IPS-18c (cell line): Measurements from ENCODE around the gene KCNF1.

ENCODE experiments used
- H3K4me3 ChIP-seq: 2 replicates; pipeline ENCODE4 v1.7.0; 2013; ENCODE audit warnings: low read depth, mild to moderate bottlenecking, low read length, moderate library complexity; ENCODE audit not compliant: insufficient read depth
- H3K9me3 ChIP-seq: one replicate; pipeline ENCODE4 v1.6.1; 2013; ENCODE audit warnings: mild to moderate bottlenecking, low read length, moderate library complexity; ENCODE audit not compliant: control insufficient read depth, insufficient read depth

The KCNF1 gene

DNA sequence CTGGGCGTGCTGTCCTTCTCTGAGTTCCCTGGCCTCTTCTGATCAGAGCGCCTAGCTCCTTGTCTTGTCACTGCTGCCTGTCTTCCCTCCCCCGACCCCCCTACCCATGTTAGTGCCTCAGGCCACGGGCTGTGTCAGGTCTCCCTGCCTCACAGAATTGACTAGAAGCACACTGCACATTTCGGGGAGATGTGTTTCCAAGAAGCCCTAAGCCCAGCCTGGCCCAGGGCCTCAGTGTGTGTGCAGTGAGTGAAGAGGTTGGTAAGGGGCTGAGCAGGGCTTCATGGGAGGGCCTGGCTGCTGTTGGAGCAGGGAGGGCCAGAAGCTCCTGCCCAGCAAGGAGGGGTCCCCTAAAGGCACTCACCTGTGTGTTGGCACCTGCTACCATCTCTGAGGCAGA is 13.1 kb downstream of the KCNF1 start:
- Histone ChIP-seq H3K4me3 (no peak overlapping the region), H3K9me3 (no peaks in the 10 kb centered on the region)

DNA sequence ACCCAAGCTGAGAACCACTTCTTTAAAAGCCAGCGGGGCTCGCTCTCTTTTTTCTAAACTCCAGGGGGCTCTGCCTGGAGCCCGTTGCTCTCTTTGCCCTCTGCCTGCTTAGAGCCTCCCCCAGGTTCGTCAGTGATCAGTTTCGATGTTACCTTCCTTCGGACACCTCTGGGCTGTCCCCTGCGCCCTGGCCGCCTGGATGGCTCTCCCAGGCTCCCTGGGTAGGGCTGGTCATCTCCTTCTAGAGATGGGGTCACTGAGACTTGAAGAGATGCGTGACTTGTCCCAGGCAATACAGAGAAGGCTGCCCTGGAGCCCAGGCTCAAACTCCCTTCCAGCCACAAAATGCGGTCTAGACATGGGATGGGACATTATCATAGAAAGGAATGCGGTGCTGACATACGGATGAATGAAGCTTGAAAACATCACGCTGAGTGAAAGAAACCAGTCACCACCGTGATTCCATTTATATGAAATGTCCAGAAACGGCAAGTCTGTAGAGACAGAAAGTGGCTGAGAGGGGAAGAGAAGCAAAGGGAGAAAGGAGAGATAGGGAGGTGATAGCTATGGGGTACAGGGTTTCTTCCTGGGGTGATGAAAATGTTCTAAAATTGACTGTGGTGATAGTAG is 14.6 kb downstream of the KCNF1 start:
- Histone ChIP-seq H3K4me3 (no peak overlapping the region), H3K9me3 (no peaks in the 10 kb centered on the region)

DNA sequence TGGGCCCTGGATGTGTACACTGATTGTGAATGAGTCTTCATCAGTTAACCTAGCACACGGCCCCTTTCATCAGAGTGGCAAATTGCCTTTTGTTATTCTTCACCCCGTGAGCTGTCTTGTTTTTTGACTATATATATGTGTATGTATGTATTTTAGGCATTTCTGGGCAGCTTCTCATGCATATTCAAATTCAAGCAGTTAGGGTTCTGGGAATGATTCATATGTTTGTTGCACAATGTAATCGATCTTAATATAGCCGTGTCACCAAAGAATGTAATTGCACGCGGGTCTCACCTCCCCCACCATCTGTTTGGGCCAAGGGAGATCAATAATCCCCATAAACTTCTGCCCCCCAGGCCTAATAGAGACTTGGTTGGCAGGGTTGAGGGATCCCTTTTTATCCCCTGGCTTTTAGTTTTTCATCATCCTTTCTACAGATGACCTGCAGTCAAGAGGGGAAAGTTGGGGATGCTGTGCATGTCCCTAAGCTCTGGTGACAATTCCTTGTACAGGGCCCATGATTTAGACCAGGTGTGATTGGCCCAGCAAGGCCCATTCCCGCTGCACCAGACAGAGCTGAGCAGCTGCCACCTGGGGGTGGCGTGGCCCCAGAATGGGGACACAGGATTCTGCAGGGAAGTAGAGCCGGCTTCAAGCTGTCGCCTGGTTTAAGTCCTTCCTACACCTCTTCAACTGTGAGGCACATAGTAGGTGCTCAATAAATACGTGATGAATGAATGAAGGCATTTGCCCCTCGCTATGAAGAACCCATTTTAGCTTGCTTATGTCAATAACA is 19.2 kb downstream of the KCNF1 start:
- Histone ChIP-seq H3K4me3 (no peak overlapping the region), H3K9me3 (peaks cover 2% of the 10 kb centered on the region)

DNA sequence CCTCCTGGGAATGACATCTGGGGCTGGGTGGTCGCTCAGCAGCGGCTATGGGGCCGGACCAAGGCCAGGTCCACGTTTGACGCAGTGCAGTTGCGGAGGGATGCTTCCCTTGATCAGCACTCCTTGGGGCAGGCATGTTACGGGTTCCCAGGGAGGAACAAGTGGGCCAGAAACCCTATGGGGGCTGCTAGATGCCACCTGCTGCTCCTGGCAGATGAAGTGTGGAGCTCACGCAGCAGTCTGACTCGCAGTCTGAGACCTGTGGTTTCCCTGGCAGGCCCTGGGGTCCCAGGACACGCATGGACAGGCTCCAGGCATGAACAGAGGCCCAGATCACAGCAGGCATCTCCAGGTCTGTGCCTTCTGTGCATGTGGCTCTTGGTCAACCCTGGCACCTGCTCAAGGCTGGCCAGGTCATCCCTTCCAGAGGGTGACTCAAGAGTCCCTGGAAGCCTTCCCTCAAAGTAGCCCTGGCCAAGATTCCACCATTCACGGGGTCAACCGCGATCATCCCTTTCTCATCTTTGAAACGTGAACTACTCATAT is 20.0 kb downstream of the KCNF1 start:
- H3K4me3 ChIP-seq: no peak overlapping the region
- peaks cover 2% of the 10 kb centered on the region for H3K9me3 ChIP-seq

DNA sequence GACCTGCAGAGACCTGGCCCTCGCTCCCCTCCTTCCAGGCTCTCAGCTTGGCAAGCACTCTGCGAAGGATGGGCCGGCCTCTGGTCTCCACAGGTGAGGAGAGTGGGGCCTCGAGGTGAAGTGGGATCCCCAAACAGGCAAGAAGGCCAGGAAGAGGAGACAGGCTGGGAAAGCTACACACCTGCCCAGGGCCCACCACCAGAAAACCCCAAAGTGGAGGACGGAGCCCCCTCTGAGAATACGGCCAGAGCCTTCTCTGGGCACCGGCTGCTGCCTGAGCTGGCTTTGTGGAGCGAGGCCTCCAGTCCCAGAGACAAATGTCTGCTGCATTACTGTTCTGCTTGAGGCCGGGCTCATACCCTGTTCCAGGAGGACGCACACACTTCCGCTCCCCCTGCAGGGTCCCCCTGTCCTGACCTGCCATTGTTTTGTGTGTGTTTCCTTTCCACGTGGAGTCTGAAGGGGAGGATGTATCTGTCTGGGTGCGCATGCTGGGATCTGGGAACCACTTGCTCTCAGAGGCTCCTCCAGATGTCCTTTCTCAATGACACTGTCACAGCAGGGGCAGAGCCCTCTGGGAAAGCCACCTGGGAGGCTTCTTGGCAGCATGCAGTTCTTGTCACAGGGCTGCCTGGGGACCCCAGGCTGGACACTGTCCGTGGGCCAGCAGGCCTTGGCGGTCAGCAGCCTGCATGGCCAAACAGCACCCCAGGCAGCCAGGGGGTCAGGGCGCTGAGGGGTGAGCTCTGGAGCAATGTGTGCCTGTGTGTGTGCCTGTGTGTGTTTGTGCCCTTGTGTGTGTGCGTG is 20.8 kb downstream of the KCNF1 start:
- peaks cover 2% of the 10 kb centered on the region for H3K9me3 ChIP-seq
- H3K4me3 ChIP-seq: no peak overlapping the region

DNA sequence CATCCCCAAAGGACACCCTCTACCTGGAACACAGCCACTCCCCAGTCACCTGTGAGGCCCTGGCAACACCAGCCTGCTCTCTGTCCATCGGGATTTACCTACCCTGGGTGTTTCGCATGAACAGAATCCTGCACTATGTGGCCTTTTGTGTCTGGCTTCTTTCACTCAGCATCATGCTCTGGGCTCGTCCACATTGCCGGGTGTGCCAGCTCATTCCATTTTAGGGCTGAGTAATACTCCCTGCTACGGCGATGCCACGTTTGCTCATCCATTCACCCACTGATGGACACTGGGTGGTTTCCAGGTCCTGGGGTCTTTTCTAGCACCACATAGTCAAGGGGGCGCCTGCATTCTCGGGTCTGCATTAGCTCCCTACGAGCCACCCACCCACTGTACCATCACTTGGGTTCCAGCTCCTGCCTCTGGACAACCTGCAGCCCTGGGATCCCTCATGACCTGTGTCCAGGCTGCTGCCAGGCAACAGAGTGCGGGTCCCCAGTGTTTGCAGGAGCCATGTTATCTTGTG is 22.0 kb downstream of the KCNF1 start:
- Histone ChIP-seq H3K9me3 (peaks cover 5% of the 10 kb centered on the region), H3K4me3 (no peak overlapping the region)

DNA sequence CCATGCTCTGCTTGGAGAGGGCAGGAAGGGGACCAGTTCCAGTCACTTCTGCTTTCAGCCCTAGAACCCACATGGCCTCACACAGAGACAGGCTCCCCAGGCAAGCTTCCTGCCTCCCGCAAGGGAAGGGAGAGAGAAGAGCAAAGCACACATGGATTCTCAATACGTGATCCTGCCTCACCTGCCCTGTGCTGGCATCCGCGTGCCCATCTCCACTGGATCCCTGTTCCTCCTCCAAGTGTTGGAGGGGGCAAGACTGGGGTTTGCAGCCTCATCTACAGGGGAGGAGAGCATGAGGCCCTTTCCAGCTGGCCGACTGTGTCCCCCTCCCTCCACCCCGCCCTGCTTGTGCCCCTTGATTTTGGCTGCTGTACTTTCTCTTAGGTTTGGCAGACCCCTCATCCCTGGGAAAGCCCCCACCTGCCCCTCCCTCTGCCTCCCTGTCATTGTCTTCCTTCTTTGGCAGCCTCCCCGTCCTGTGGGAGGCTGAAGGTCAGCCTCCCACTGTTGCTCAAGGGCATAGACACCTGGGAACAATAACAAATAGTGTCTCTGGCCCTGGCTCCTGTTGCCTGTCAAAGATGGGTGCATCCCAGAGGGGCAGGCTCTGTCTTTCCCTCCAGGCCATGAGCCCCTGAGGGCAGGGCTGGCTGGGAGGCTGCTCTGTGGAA is 22.7 kb downstream of the KCNF1 start:
- H3K4me3 ChIP-seq: no peak overlapping the region
- H3K9me3 ChIP-seq: peaks cover 5% of the 10 kb centered on the region

DNA sequence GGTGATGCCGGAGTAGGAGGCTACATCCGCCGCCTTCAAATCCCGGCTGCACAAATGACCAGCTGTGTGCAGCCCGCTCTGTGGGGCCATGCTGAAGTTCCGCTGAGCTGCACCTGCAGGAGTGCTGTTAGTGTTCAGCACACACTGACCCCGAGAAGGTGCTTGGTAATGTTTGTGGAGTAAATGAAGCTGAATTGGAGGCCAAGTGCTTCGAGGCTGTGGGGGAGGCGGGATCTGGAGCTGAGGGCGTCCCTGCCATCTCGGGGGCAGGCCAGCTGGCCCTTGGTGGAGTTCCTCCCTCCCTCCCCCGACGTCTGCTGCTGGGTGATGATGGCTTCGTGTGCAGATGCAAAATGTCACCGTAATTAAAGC is 23.2 kb downstream of the KCNF1 start:
- H3K9me3 ChIP-seq: peaks cover 5% of the 10 kb centered on the region
- H3K4me3 ChIP-seq: no peak overlapping the region

DNA sequence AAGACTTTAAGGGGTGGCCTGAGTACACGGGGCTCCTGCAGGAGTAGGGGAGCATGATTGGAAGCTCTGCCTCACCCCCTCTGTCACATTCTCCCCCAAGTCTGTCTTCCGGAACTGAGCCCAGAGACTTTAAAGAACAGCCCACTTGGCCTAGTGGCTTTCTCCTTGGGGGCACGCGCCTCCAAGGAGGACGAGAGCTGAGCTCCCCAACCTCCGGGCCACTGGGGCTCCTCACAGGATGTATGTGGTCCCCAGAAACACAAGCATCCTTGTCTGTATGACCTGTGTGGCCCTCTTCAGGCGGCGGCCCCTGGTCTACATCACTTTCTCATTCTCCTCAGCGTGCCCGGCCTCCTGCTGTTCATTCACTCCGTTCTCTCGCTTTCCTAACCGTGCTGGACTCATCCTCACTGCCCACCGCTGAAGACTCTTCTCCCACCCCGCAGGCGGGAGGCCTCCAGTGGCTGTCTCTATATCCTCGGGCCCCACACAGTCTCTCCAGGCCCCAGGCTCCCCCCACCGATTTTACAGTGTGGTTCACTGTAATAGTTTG is 23.7 kb downstream of the KCNF1 start:
- Histone ChIP-seq H3K9me3 (peaks cover 5% of the 10 kb centered on the region), H3K4me3 (no peak overlapping the region)

DNA sequence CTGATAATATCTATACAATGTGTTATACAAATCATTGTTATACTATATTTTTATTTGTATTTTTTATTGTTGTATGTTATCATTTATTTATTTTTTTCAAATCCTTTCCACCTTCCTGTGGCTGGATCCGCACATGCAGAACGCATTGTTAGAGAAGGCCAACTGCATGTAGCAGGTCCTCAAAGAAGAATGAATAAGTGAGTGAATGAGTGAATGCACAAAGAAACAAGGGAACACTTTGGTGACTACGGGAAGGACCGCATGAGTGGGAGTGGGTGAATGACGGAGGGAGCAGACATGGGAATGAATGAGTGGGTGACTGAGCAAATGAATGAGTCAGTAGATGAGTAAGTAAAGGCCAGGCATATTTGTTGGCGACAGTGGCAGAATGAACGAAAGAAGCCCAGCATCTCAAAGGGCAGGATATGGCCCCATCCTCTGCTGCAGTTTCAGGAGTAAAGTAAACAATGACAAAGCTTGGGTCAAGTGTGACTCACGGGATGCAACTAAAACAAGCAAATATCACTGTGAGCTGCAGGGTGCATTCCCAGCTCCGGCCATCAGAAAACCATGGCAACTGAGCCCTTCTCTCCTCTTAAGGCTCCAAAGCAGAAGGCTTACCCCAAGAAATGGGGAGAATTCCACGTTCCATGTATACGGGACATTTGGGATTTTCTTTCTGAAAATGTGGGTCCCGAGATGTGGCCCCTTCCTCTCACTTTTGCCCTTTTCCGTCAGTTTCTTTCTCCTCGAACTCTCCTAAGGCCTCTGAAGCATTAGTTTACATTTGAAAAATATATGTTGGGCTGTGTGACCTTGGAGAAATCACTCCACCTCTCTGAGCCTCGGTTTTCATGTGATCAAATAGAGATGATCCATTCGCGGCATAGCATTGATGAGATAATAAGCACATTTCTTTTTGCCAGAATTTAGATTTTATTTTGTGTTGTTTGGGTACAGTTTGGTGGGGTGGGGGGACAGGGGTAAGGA is 24.5 kb downstream of the KCNF1 start:
- H3K4me3 ChIP-seq: no peak overlapping the region
- peaks cover 5% of the 10 kb centered on the region for H3K9me3 ChIP-seq

DNA sequence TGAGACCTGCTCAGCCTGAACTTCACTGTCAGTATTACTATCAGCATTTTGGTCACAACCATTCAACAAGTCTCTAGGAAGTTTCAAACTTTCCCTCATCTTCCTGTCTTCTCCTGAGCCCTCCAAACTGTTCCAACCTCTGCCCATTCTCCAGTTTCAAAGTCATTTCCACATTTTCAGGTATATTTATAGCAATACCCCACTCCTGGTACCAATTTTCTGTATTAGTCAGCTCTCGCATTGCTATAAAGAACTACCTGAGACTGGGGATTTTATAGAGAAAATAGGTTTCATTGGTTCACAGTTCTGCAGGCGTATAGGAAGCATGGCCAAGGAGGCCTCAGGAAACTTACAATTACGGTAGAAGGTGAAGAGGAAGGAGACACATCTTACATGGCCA is 27.3 kb downstream of the KCNF1 start:
- Histone ChIP-seq H3K9me3 (peaks cover 5% of the 10 kb centered on the region), H3K4me3 (no peak overlapping the region; the same call in 1 of the 2 replicates)

DNA sequence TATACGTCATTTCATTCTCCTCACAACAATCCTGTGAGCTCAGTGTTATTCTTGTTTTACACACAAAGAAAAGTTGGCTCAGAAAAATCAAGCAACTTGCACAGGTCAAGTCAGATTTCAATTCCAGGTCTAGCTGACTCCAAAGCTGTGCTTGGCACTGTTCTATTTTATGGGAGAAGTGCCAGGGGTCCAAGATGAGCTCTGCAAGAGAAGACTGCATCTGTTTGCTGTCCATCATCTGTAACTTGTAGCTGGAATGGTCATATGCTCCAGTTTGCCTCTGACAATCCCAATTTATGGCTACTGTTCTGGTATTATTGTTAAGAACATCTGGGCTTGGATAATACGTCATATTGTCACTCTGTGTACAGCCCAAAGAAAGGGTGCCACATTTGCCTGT is 28.9 kb downstream of the KCNF1 start:
- Histone ChIP-seq H3K4me3 (no peak overlapping the region), H3K9me3 (peaks cover 3% of the 10 kb centered on the region)

DNA sequence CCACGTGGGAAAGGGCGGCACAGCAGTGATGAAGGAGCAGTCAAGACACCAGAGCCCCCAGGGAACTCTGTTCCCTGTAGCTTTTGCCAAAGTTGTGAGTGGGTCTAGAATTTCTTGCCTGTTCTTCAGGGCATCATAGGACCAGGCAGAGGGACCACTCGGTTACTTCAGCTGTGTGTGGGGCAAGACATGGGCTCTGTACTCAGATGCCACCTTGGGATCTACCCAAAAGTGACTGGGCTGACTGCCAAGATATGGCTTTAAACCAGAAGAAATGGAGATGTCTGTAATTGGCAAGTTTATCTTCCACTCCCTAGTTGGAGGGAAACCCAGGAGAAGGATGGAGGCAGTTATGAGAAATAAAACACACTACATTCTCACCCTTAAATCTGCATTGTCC is 29.6 kb downstream of the KCNF1 start:
- Histone ChIP-seq H3K4me3 (no peak overlapping the region), H3K9me3 (peaks cover 3% of the 10 kb centered on the region)

DNA sequence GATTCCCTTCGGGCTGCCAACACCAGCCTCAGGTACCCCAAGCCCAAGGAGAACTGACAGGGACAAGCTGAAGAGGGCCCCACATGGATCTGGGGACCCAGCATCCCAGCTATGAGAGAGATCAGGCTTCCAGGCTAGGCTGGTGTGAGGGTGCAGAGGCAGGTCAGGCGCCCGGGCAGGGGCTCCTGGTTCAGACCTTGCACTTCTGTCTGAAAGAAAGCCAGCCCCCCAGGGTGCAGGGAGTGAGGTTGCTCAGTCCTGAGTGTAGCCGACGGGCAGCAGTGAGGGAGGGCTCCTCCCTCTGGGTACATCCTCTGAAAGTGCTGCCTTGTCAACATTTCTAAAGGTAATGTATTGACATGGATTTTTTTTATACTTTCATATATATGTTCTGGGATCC is 33.1 kb downstream of the KCNF1 start:
- H3K4me3 ChIP-seq: no peak overlapping the region
- no peaks in the 10 kb centered on the region for H3K9me3 ChIP-seq

DNA sequence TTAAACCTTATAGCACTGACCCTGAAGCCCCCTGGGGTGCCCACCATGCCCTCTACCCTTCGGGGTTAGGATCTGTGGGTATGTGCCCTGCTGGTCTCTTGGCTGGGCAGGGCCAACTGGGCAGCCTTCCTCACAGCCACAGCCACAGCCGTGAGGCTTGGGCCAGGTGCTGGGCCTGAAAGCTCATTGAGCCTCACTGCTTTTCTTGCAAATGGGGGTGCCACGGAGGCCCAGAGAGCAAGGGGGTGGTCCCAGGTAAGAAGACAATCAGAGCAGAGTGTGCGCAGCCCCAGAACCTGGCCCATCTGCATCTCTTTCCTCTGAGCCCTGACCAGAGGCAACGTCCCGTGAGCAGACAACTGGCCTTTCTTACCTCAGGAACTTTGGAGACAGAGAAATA is 34.7 kb downstream of the KCNF1 start:
- Histone ChIP-seq H3K9me3 (no peaks in the 10 kb centered on the region), H3K4me3 (no peak overlapping the region)

DNA sequence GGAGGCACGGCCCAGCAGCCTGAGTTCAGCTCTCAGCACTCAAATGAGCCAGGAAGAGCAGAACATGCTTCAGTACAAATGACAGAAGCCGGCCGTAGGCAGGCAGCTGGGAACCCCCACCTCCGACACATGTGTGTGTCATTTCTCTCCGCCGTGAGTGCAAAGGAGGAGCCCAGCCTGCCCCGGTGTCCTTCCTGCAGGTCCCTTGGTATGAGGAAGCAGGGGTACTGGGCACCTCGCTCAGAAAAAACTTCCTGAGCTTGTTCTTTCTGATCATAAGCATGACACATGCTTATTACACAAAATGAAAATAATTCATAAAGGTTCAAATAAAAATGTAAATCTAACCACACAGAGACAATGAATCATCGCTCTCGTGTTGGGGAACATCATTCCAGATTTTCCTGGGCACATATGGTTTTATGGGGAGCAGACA is 35.3 kb downstream of the KCNF1 start:
- Histone ChIP-seq H3K9me3 (no peaks in the 10 kb centered on the region), H3K4me3 (no peak overlapping the region)
